Natural killer cell (primary cell): Measurements from ENCODE around the gene TAOK2. TPM values are rescaled to one million over a fixed set of nuclear protein-coding genes. Genes with fewer than 3 reads are reported as not detected.

Experiments
- ATAC-seq, 3 donors: fragments of 150-1000 bp in 2 of 3; fragments of 200-7000 bp in 1 of 3; cut with Tn5 transposase; 1 replicate in 1 of 3; 2 replicates in 2 of 3; pipeline ENCODE4 v1.10.0; 2021; ENCODE audit warnings: mild to moderate bottlenecking in 2 of 3, moderate library complexity in 2 of 3
- DNase-seq, 2 donors: peaks; one replicate each; pipeline versions ENCODE4 v3.0.0 to v3.0.0-alpha.2; 2013 to 2021; ENCODE audit warnings: mixed read lengths in 1 of 2
- H3K27ac ChIP-seq: one replicate; pipeline ENCODE4 v1.5.1; 2013; ENCODE audit warnings: mild to moderate bottlenecking, low read length
- H3K27me3 ChIP-seq: one replicate; pipeline ENCODE4 v1.6.1; 2013; ENCODE audit warnings: low read length; ENCODE audit not compliant: control insufficient read depth, insufficient read depth
- H3K36me3 ChIP-seq: one replicate; pipeline ENCODE4 v1.6.1; 2013; ENCODE audit warnings: low read length; ENCODE audit not compliant: control insufficient read depth, insufficient read depth
- H3K4me1 ChIP-seq: one replicate; pipeline ENCODE4 v1.6.1; 2013; ENCODE audit warnings: low read length; ENCODE audit not compliant: control insufficient read depth, insufficient read depth
- H3K4me3 ChIP-seq: one replicate; pipeline ENCODE4 v1.5.1; 2013; ENCODE audit warnings: low read length
- H3K9me3 ChIP-seq: one replicate; pipeline ENCODE4 v1.6.1; 2013; ENCODE audit warnings: low read length; ENCODE audit not compliant: control insufficient read depth, insufficient read depth
- H3K27ac Mint-ChIP-seq, 2 donors: one replicate each; pipeline ENCODE4 v1.8.0; 2022; ENCODE audit warnings: mild to moderate bottlenecking in 2 of 2, mixed read lengths in 2 of 2, moderate library complexity in 1 of 2
- H3K27me3 Mint-ChIP-seq, 2 donors: one replicate each; pipeline ENCODE4 v1.8.0; 2022; ENCODE audit warnings: low read depth in 2 of 2, mixed read lengths in 2 of 2
- H3K36me3 Mint-ChIP-seq: one replicate; pipeline ENCODE4 v1.8.0; 2022; ENCODE audit warnings: mixed read lengths
- H3K4me1 Mint-ChIP-seq, 2 donors: one replicate each; pipeline ENCODE4 v1.8.0; 2022; ENCODE audit warnings: mixed read lengths in 2 of 2
- H3K4me3 Mint-ChIP-seq: one replicate; pipeline ENCODE4 v1.8.0; 2022; ENCODE audit warnings: mild to moderate bottlenecking, moderate library complexity, mixed read lengths
- H3K9me3 Mint-ChIP-seq, 2 donors: one replicate each; pipeline ENCODE4 v1.8.0; 2022; ENCODE audit warnings: mixed read lengths in 2 of 2
- CTCF ChIP-seq: fragments of 200-600 bp; IDR thresholded peaks from one replicate; pipeline ENCODE4 v1.8.0; 2022; ENCODE audit warnings: antibody characterized with exemption
- WGBS: methylation state at CpG from one replicate; pipeline ENCODE4 v1.1.7; 2013; ENCODE audit warnings: missing lambda C conversion rate; ENCODE audit not compliant: insufficient coverage; 5-methylcytosine and 5-hydroxymethylcytosine counted together
- intact Hi-C: fragments of 100-400 bp; cut with micrococcal nuclease; formaldehyde crosslinking; loops from one replicate; pipeline ENCODE4 v1.14.2; 2022
- total RNA-seq, 4 donors: library from RNA; stranded (reverse); fragments of 120-200 nt in 1 of 4; gene quantifications; one replicate each; pipeline versions ENCODE4 v1.2.3 to v1.2.4, GENCODE V29; 2013 to 2022

TAOK2 gene
- total RNA-seq, 3 donors from 2014 or later (not counting 1 experiment from before 2014, with no cell fraction given): 35.3 to 42.8 (median 41.5) TPM

GRCh38 chr16:30006659-30007377 lies 33.1 kb downstream of the TAOK2 start:
- H3K9me3 ChIP-seq: no peaks in the 10 kb centered on the region
- peaks cover 16% of the 10 kb centered on the region for H3K4me1 ChIP-seq
- no peak overlapping the region for H3K4me3 ChIP-seq
- no peak for ATAC-seq
- no peak overlapping the region for H3K27ac Mint-ChIP-seq
- intact Hi-C loops: loop anchor here (5.0 kb wide), 1 partner anchor 305 kb away; no protein-coding TSS in a partner anchor
- H3K36me3 ChIP-seq: peaks cover 5% of the 10 kb centered on the region
- H3K4me1 Mint-ChIP-seq: peaks cover under 1 to 27% of the 10 kb centered on the region in 2 donors
- H3K4me3 Mint-ChIP-seq: no peak overlapping the region
- no peak overlapping the region for H3K27ac ChIP-seq
- TF ChIP-seq CTCF: no peak
- no peaks in the 10 kb centered on the region for H3K9me3 Mint-ChIP-seq
- peaks cover 2 to 22% of the 10 kb centered on the region in 2 donors for H3K27me3 Mint-ChIP-seq
- H3K36me3 Mint-ChIP-seq: no peaks in the 10 kb centered on the region
- no peak for DNase-seq
- H3K27me3 ChIP-seq: peaks cover 13% of the 10 kb centered on the region
- 95% methylated on average over 34 of the region's 34 CpGs for WGBS

- Mint-ChIP-seq H3K36me3 (no peaks in the 10 kb centered on the region), H3K27ac (no peak overlapping the region), H3K27me3 (peaks cover 7 to 26% of the 10 kb centered on the region in 2 donors), H3K9me3 (no peaks in the 10 kb centered on the region), H3K4me1 (peaks cover 5 to 26% of the 10 kb centered on the region in 2 donors), H3K4me3 (no peak overlapping the region)
- no peak for TF ChIP-seq CTCF
- no peaks in the 10 kb centered on the region for H3K9me3 ChIP-seq
- H3K4me3 ChIP-seq: no peak overlapping the region
- intact Hi-C loops: loop anchor here (5.0 kb wide), 1 partner anchor 305 kb away; no protein-coding TSS in a partner anchor
- peaks cover 16% of the 10 kb centered on the region for H3K4me1 ChIP-seq
- ATAC-seq (no peak), DNase-seq (no peak)
- H3K36me3 ChIP-seq: peaks cover 3% of the 10 kb centered on the region
- peaks cover 13% of the 10 kb centered on the region for H3K27me3 ChIP-seq
- 82% methylated on average over 11 of the region's 11 CpGs for WGBS
- H3K27ac ChIP-seq: no peak overlapping the region
Measured at GRCh38 chr16:30007378-30007895, 33.8 kb downstream of the TAOK2 start.

- Mint-ChIP-seq H3K27me3 (peaks cover 7 to 26% of the 10 kb centered on the region in 2 donors), H3K4me1 (peaks cover 5 to 17% of the 10 kb centered on the region in 2 donors), H3K27ac (no peak overlapping the region), H3K4me3 (peak overlapping the region; percentile 35), H3K9me3 (no peaks in the 10 kb centered on the region), H3K36me3 (no peaks in the 10 kb centered on the region)
- DNase-seq: no peak
- Histone ChIP-seq H3K9me3 (no peaks in the 10 kb centered on the region), H3K4me3 (no peak overlapping the region), H3K4me1 (peaks cover 16% of the 10 kb centered on the region), H3K27me3 (peaks cover 13% of the 10 kb centered on the region), H3K36me3 (no peaks in the 10 kb centered on the region), H3K27ac (no peak overlapping the region)
- WGBS: 68% methylated on average over 26 of the region's 26 CpGs
- no peak for ATAC-seq
- intact Hi-C loops: loop anchor here (5.0 kb wide), 1 partner anchor 307 kb away; no protein-coding TSS in a partner anchor
- no peak for TF ChIP-seq CTCF
Measured at GRCh38 chr16:30009085-30009862, 35.6 kb downstream of the TAOK2 start.
